Natural killer cell (primary cell): ENCODE results near the gene CDC25C. TPM values are rescaled to one million over a fixed set of nuclear protein-coding genes. Genes with fewer than 3 reads are reported as not detected.

Experiments
- ATAC-seq, 3 donors: fragments of 150-1000 bp in 2 of 3; fragments of 200-7000 bp in 1 of 3; cut with Tn5 transposase; 1 replicate in 1 of 3; 2 replicates in 2 of 3; pipeline ENCODE4 v1.10.0; 2021; ENCODE audit warnings: mild to moderate bottlenecking in 2 of 3, moderate library complexity in 2 of 3
- DNase-seq, 2 donors: peaks; one replicate each; pipeline versions ENCODE4 v3.0.0 to v3.0.0-alpha.2; 2013 to 2021; ENCODE audit warnings: mixed read lengths in 1 of 2
- H3K27ac ChIP-seq: one replicate; pipeline ENCODE4 v1.5.1; 2013; ENCODE audit warnings: mild to moderate bottlenecking, low read length
- H3K27me3 ChIP-seq: one replicate; pipeline ENCODE4 v1.6.1; 2013; ENCODE audit warnings: low read length; ENCODE audit not compliant: control insufficient read depth, insufficient read depth
- H3K36me3 ChIP-seq: one replicate; pipeline ENCODE4 v1.6.1; 2013; ENCODE audit warnings: low read length; ENCODE audit not compliant: control insufficient read depth, insufficient read depth
- H3K4me1 ChIP-seq: one replicate; pipeline ENCODE4 v1.6.1; 2013; ENCODE audit warnings: low read length; ENCODE audit not compliant: control insufficient read depth, insufficient read depth
- H3K4me3 ChIP-seq: one replicate; pipeline ENCODE4 v1.5.1; 2013; ENCODE audit warnings: low read length
- H3K9me3 ChIP-seq: one replicate; pipeline ENCODE4 v1.6.1; 2013; ENCODE audit warnings: low read length; ENCODE audit not compliant: control insufficient read depth, insufficient read depth
- H3K27ac Mint-ChIP-seq, 2 donors: one replicate each; pipeline ENCODE4 v1.8.0; 2022; ENCODE audit warnings: mild to moderate bottlenecking in 2 of 2, mixed read lengths in 2 of 2, moderate library complexity in 1 of 2
- H3K27me3 Mint-ChIP-seq, 2 donors: one replicate each; pipeline ENCODE4 v1.8.0; 2022; ENCODE audit warnings: low read depth in 2 of 2, mixed read lengths in 2 of 2
- H3K36me3 Mint-ChIP-seq: one replicate; pipeline ENCODE4 v1.8.0; 2022; ENCODE audit warnings: mixed read lengths
- H3K4me1 Mint-ChIP-seq, 2 donors: one replicate each; pipeline ENCODE4 v1.8.0; 2022; ENCODE audit warnings: mixed read lengths in 2 of 2
- H3K4me3 Mint-ChIP-seq: one replicate; pipeline ENCODE4 v1.8.0; 2022; ENCODE audit warnings: mild to moderate bottlenecking, moderate library complexity, mixed read lengths
- H3K9me3 Mint-ChIP-seq, 2 donors: one replicate each; pipeline ENCODE4 v1.8.0; 2022; ENCODE audit warnings: mixed read lengths in 2 of 2
- WGBS: methylation state at CpG from one replicate; pipeline ENCODE4 v1.1.7; 2013; ENCODE audit warnings: missing lambda C conversion rate; ENCODE audit not compliant: insufficient coverage; 5-methylcytosine and 5-hydroxymethylcytosine counted together
- intact Hi-C: fragments of 100-400 bp; cut with micrococcal nuclease; formaldehyde crosslinking; loops from one replicate; pipeline ENCODE4 v1.14.2; 2022
- total RNA-seq, 4 donors: library from RNA; stranded (reverse); fragments of 120-200 nt in 1 of 4; gene quantifications; one replicate each; pipeline versions ENCODE4 v1.2.3 to v1.2.4, GENCODE V29; 2013 to 2022
- TF ChIP-seq, protein P1 (sequence below): fragments of 200-600 bp; IDR thresholded peaks from one replicate; pipeline ENCODE4 v1.8.0; 2022; ENCODE audit warnings: antibody characterized with exemption

CDC25C gene
- total RNA-seq, 3 donors from 2014 or later (not counting 1 experiment from before 2014, with no cell fraction given), result 0.47 to 0.48 TPM; not detected in 1

DNA sequence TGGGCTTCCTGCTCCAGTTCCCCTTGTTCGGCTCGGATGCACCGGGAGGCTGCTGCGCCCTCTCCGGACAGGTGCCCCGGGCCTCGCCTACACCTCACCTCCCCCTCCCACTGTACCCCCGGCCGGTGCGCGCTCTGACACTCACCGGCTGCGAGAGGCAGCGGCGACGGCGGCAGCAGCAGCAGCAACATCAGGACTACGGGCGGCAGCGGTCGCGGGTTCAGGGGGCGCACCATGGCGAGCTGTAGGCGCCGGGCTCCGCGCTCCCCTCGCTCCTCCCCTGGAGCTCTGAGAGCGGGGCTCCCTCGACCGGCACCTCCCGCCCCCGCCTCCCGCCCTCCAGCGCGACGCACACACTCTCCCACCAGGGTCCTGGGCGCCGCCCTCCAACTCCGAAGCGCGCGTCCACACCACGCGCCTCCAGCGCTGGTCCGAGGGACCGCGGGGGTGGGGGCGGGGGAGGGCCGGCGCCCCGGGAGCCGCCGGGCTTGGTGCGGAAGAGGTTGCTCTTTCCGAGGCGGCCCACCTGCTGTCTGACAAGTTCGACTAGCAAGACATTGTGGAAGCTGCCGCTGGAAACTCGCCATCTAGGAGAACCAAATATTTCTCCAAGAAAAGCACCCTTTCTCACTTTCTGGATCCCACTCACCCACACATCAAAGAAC, 57.3 kb downstream of the CDC25C start, which contains the start of gene GFRA3:
GFRA3 (minus strand) TSS at position 433 of the 665 bp plus-strand sequence; CDS start at position 236, 197 bp downstream.
- intact Hi-C loops, result no loop called here
- DNase-seq (peak in 1 of 2 donors; percentile 8), ATAC-seq (peak in 2 of 3 donors; percentile 27 to 45)
- WGBS, result 2% methylated on average over 62 of the region's 62 CpGs
- Mint-ChIP-seq H3K36me3 (no peaks in the 10 kb centered on the region), H3K9me3 (no peaks in the 10 kb centered on the region), H3K27me3 (peaks cover 26 to 30% of the 10 kb centered on the region in 2 donors), H3K4me1 (peaks cover 4 to 5% of the 10 kb centered on the region in 2 donors), H3K4me3 (peak within 1 kb of the TSS; percentile 38), H3K27ac (no peak within 1 kb of the TSS)
- TF ChIP-seq, protein P1, sequence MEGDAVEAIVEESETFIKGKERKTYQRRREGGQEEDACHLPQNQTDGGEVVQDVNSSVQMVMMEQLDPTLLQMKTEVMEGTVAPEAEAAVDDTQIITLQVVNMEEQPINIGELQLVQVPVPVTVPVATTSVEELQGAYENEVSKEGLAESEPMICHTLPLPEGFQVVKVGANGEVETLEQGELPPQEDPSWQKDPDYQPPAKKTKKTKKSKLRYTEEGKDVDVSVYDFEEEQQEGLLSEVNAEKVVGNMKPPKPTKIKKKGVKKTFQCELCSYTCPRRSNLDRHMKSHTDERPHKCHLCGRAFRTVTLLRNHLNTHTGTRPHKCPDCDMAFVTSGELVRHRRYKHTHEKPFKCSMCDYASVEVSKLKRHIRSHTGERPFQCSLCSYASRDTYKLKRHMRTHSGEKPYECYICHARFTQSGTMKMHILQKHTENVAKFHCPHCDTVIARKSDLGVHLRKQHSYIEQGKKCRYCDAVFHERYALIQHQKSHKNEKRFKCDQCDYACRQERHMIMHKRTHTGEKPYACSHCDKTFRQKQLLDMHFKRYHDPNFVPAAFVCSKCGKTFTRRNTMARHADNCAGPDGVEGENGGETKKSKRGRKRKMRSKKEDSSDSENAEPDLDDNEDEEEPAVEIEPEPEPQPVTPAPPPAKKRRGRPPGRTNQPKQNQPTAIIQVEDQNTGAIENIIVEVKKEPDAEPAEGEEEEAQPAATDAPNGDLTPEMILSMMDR, result no peak
- Histone ChIP-seq H3K36me3 (no peaks in the 10 kb centered on the region), H3K27me3 (peaks cover 8% of the 10 kb centered on the region), H3K9me3 (no peaks in the 10 kb centered on the region), H3K4me3 (no peak within 1 kb of the TSS), H3K27ac (no peak within 1 kb of the TSS), H3K4me1 (peaks cover 3% of the 10 kb centered on the region)

DNA sequence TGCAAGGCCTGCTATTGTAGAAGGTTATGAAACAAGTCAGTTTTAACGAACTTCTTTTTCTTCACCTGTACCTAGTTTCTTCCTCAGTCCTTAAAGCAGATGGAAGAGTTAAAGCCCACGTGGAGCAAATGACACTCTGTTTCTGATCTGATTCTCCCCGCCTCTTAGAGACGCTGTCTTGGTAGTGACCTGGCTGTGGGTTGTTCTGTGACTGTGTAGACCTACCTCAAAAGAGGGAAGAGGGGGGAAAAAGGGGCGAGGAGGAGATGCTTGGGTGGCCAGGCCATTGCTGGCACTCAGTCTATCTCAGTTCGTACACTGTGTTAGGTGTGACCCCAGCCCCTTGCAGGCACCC, 57.8 kb downstream of the CDC25C start:
- peaks cover 4 to 5% of the 10 kb centered on the region in 2 donors for H3K4me1 Mint-ChIP-seq

DNA sequence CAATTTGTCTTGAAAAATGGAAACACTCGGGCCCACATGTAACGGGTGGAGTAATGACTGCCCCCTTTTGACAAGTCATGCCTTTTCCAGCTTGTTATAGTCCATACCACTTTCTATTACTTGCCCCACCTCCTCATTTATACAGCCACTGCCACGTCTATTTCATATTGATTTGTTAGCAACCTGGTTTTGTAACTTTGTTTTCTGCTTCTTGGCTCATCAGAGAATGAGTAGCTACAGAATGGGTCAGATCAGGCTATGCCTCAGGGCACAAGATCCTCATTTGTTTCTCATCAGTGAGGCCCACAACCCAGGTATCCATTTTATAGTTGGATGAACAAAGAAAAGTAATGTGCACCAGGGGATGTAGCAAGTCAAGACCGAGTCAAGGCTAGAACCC, 58.9 kb downstream of the CDC25C start:
- H3K36me3 Mint-ChIP-seq, result no peaks in the 10 kb centered on the region
- H3K4me1 Mint-ChIP-seq, result peaks cover 4 to 5% of the 10 kb centered on the region in 2 donors
- H3K36me3 ChIP-seq, result no peaks in the 10 kb centered on the region
- DNase-seq (no peak), ATAC-seq (no peak)
- no peaks in the 10 kb centered on the region for H3K9me3 Mint-ChIP-seq
- peaks cover 3% of the 10 kb centered on the region for H3K4me1 ChIP-seq
- H3K27me3 Mint-ChIP-seq, result peaks cover 26 to 34% of the 10 kb centered on the region in 2 donors
- no peak overlapping the region for H3K4me3 Mint-ChIP-seq
- WGBS, result 100% methylated on average over 4 of the region's 4 CpGs
- H3K27ac ChIP-seq, result no peak overlapping the region
- H3K27ac Mint-ChIP-seq, result no peak overlapping the region
- no peaks in the 10 kb centered on the region for H3K9me3 ChIP-seq
- TF ChIP-seq, protein P1, result no peak
- H3K27me3 ChIP-seq, result peaks cover 8% of the 10 kb centered on the region
- H3K4me3 ChIP-seq, result no peak overlapping the region
- intact Hi-C loops, result no loop called here

More for the DNA sequence above, 57.8 kb downstream of the CDC25C start:
- Histone ChIP-seq H3K4me3 (no peak overlapping the region), H3K27me3 (peaks cover 8% of the 10 kb centered on the region), H3K27ac (no peak overlapping the region), H3K36me3 (no peaks in the 10 kb centered on the region), H3K4me1 (peaks cover 3% of the 10 kb centered on the region), H3K9me3 (no peaks in the 10 kb centered on the region)
- DNase-seq (no peak), ATAC-seq (no peak)
- 77% methylated on average over 5 of the region's 6 CpGs for WGBS
- peaks cover 26 to 30% of the 10 kb centered on the region in 2 donors for H3K27me3 Mint-ChIP-seq
- no peaks in the 10 kb centered on the region for H3K36me3 Mint-ChIP-seq
- H3K4me3 Mint-ChIP-seq, result no peak overlapping the region
- TF ChIP-seq, protein P1, result no peak
- H3K27ac Mint-ChIP-seq, result no peak overlapping the region
- intact Hi-C loops, result no loop called here
- no peaks in the 10 kb centered on the region for H3K9me3 Mint-ChIP-seq
